Trophoblast cell (in vitro differentiated cells and primary cell): ENCODE measurements around the gene CCDC200.
A peak's percentile ranks its signal among the peaks of the same experiment; 100 is the strongest.
"Not testable (repeated sequence)": the region's sequence is repeated elsewhere in the genome, so short reads cannot be mapped to it uniquely, and the experiment has no call there.

Source experiments
- DNase-seq, 2 donors: peaks; one replicate each; pipeline ENCODE4 v3.0.0-alpha.2; 2016
- H2AFZ ChIP-seq: 2 replicates; pipeline ENCODE4 v1.6.1; 2013; ENCODE audit warnings: low read length, moderate library complexity, mild to moderate bottlenecking; ENCODE audit not compliant: insufficient read depth, poor library complexity
- H2AK5ac ChIP-seq: 2 replicates; pipeline ENCODE4 v1.6.1; 2013; ENCODE audit warnings: mild to moderate bottlenecking, low read length
- H2BK120ac ChIP-seq: 2 replicates; pipeline ENCODE4 v1.6.1; 2013; ENCODE audit warnings: low read length, mild to moderate bottlenecking, moderate library complexity; ENCODE audit not compliant: insufficient read depth, poor library complexity
- H2BK12ac ChIP-seq: 2 replicates; pipeline ENCODE4 v1.6.1; 2013; ENCODE audit warnings: mild to moderate bottlenecking, low read length, moderate library complexity
- H2BK5ac ChIP-seq: 2 replicates; pipeline ENCODE4 v1.6.1; 2013; ENCODE audit warnings: low read length, low read depth, moderate library complexity, mild to moderate bottlenecking; ENCODE audit not compliant: poor library complexity
- H3K14ac ChIP-seq: 2 replicates; pipeline ENCODE4 v1.6.1; 2013; ENCODE audit warnings: mild to moderate bottlenecking, low read length
- H3K18ac ChIP-seq: 2 replicates; pipeline ENCODE4 v1.6.1; 2013; ENCODE audit warnings: mild to moderate bottlenecking, low read length
- H3K23ac ChIP-seq: 2 replicates; pipeline ENCODE4 v1.6.1; 2013; ENCODE audit warnings: low read length
- H3K27ac ChIP-seq: 2 replicates; pipeline ENCODE4 v1.5.1; 2013; ENCODE audit warnings: low read depth, mild to moderate bottlenecking, inconsistent platforms, low read length, moderate library complexity
- H3K27me3 ChIP-seq: 2 replicates; pipeline ENCODE4 v1.6.1; 2013; ENCODE audit warnings: inconsistent platforms, mild to moderate bottlenecking, low read length, moderate library complexity; ENCODE audit not compliant: insufficient read depth
- H3K36me3 ChIP-seq, 2 experiments: 1 replicate in 1 of 2; 2 replicates in 1 of 2; pipeline ENCODE4 v1.6.1; 2013; ENCODE audit warnings: low read length in 2 of 2, mild to moderate bottlenecking in 2 of 2, moderate library complexity in 1 of 2; ENCODE audit not compliant: insufficient read depth in 2 of 2, control insufficient read depth in 1 of 2
- H3K4ac ChIP-seq: 2 replicates; pipeline ENCODE4 v1.6.1; 2013; ENCODE audit warnings: low read depth, mild to moderate bottlenecking, low read length, moderate library complexity
- H3K4me1 ChIP-seq, 2 experiments: 1 replicate in 1 of 2; 2 replicates in 1 of 2; pipeline ENCODE4 v1.6.1; 2013; ENCODE audit warnings: low read length in 2 of 2, mild to moderate bottlenecking in 2 of 2, moderate library complexity in 1 of 2; ENCODE audit not compliant: insufficient read depth in 2 of 2, control insufficient read depth in 1 of 2
- H3K4me2 ChIP-seq: 2 replicates; pipeline ENCODE4 v1.6.1; 2013; ENCODE audit warnings: inconsistent platforms, mild to moderate bottlenecking, low read length, moderate library complexity
- H3K4me3 ChIP-seq: 2 replicates; pipeline ENCODE4 v1.5.1; 2013; ENCODE audit warnings: mild to moderate bottlenecking, low read depth, low read length, inconsistent platforms
- H3K79me1 ChIP-seq: one replicate; pipeline ENCODE4 v1.6.1; 2013; ENCODE audit warnings: low read length
- H3K79me2 ChIP-seq: 2 replicates; pipeline ENCODE4 v1.6.1; 2013; ENCODE audit warnings: low read length, mild to moderate bottlenecking; ENCODE audit not compliant: control insufficient read depth, insufficient read depth, poor library complexity
- H3K9ac ChIP-seq: 2 replicates; pipeline ENCODE4 v1.6.1; 2013; ENCODE audit warnings: mild to moderate bottlenecking, low read length
- H3K9me3 ChIP-seq: 2 replicates; pipeline ENCODE4 v1.6.1; 2013; ENCODE audit warnings: low read depth, mild to moderate bottlenecking, control low read depth, inconsistent platforms, low read length; ENCODE audit not compliant: insufficient read depth
- H4K12ac ChIP-seq: 2 replicates; pipeline ENCODE4 v1.6.1; 2013; ENCODE audit warnings: low read depth, mild to moderate bottlenecking, low read length, moderate library complexity
- H4K8ac ChIP-seq: 2 replicates; pipeline ENCODE4 v1.6.1; 2013; ENCODE audit warnings: low read depth, mild to moderate bottlenecking, low read length, moderate library complexity
- H4K91ac ChIP-seq: one replicate; pipeline ENCODE4 v1.6.1; 2013; ENCODE audit warnings: low read depth, mild to moderate bottlenecking, low read length, moderate library complexity
- WGBS: extraction: QIAGEN DNeasy Blood & Tissue Kit; methylation state at CpG from one replicate; pipeline ENCODE4 v1.1.7; 2013; ENCODE audit warnings: missing lambda C conversion rate; ENCODE audit not compliant: insufficient read length, insufficient coverage; ENCODE audit errors: extremely low coverage; 5-methylcytosine and 5-hydroxymethylcytosine counted together

CCDC200 gene

DNA sequence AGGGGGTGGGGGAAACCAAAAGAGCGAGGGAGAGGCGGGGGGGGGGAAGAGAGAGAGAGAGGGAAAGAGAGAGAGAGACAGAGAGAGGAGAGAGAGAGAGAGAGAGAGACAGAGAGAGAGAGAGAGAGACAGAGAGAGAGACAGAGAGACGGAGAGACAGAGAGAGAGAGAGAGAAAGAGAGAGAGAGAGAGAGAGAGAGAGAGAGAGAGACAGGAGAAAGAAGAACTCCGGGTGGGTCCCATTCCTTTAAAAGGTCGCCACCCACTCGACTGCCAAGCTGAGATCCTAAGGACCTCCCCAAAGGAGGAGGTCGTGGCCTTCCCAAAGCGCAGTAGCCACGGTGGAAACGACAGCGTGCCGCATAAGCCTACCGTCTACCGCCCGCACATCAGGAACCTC lies 4.8 kb upstream of the CCDC200 start:
- not testable (repeated sequence) for H4K8ac ChIP-seq, H3K4me1 ChIP-seq, H4K12ac ChIP-seq, H3K4ac ChIP-seq, H3K27ac ChIP-seq, H3K23ac ChIP-seq, H2AK5ac ChIP-seq, H3K79me2 ChIP-seq, H2BK120ac ChIP-seq, H3K9me3 ChIP-seq, H3K9ac ChIP-seq, H2BK12ac ChIP-seq, H3K4me3 ChIP-seq, H3K79me1 ChIP-seq, H4K91ac ChIP-seq, H3K18ac ChIP-seq, H3K4me2 ChIP-seq, DNase-seq, H3K36me3 ChIP-seq, H2AFZ ChIP-seq, H2BK5ac ChIP-seq, H3K27me3 ChIP-seq, H3K14ac ChIP-seq
- WGBS = no CpG with 5 or more reads among the region's 15 CpGs

DNA sequence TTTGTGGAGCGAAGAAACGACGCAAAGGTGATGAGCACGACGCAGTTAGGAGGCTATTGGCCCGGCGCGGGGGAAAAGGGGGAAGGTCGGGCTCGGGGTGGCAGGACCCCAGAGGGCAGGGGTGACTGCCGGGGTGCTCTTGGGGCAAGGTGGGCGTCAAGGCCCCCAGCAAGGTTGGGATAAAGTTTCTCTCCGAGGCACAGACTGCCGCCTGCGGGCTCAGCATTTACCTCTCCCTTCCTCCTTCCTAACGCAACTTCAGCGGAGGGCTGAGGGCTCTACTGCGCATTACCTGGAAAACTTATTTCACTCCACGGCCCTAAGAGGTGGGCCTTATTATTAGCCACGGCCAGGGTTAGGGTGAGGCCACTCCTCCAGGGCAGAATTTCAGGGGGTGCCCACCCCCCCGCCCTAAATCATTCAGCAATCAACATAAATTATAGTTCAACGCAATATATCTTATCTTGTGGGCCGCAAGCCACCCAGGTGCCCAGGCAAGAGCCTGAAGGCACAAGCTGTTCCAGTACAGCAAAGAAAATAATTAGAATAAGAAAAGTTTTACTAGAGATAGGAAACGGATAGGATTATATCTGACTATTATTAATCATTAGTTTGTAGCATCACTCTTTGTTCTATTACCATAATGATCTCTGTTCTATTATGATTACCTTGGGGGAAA lies 3.7 kb upstream of the CCDC200 start:
- H2BK120ac ChIP-seq, DNase-seq, H3K27ac ChIP-seq, H2AK5ac ChIP-seq, H3K4me2 ChIP-seq, H3K4me3 ChIP-seq, H3K79me1 ChIP-seq, H3K23ac ChIP-seq, H3K18ac ChIP-seq, H4K8ac ChIP-seq, H3K27me3 ChIP-seq, H3K9me3 ChIP-seq, H4K91ac ChIP-seq, H3K9ac ChIP-seq, H2BK12ac ChIP-seq, H3K79me2 ChIP-seq, H3K4me1 ChIP-seq, H3K14ac ChIP-seq, H3K4ac ChIP-seq, H2BK5ac ChIP-seq, H3K36me3 ChIP-seq, H2AFZ ChIP-seq: not testable (repeated sequence)
- H4K12ac ChIP-seq = peak overlapping the region; percentile 91
- WGBS = no CpG with 5 or more reads among the region's 24 CpGs

DNA sequence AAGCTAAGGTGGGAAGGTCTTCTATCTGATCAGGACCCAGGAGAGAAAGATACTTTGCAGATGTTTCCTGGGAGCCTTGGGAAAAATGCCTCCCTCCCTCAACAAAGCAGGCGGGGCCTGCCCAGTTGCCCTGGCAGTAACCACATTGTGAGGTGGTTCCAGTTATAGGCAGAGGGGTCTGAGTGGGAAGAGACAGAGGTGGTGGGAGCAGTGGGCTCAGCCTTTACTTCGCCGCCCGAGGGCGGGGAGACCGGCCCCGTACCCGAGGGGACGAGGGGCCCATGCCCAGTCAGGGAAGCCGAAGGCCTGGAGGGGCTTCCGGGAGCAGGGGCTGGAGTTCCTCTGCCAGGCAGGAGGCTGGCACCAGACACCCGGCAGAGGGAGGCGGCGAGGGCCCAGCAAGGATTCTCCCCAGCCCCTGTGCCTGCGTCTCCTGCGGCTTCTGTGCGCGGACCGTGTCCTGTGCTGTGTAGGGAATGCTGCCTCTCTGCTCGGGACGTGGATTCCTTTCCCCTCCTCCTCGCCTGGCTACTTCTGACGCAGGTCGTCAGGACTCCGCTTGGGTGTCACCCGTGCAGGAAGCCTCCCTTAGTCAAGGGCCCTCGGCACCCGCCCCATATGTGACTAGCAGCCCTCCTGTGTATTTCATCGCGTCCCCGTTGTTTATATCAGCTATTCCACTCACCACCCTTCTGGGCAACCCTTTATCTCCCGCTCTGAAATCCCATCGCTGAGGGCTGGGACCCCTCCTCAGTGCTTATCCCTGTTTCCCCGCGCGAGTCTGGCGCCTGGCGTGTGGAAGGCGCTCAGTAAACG lies 3.0 kb upstream of the CCDC200 start:
- not testable (repeated sequence) for H4K12ac ChIP-seq, H3K4me3 ChIP-seq, H3K9ac ChIP-seq, H3K79me2 ChIP-seq, H3K23ac ChIP-seq, H3K4ac ChIP-seq, DNase-seq, H3K79me1 ChIP-seq, H4K8ac ChIP-seq, H3K27me3 ChIP-seq, H3K4me1 ChIP-seq, H2AK5ac ChIP-seq, H3K14ac ChIP-seq, H3K36me3 ChIP-seq, H2BK12ac ChIP-seq, H4K91ac ChIP-seq, H3K18ac ChIP-seq, H2AFZ ChIP-seq, H3K4me2 ChIP-seq, H3K9me3 ChIP-seq, H2BK5ac ChIP-seq, H2BK120ac ChIP-seq, H3K27ac ChIP-seq
- no CpG with 5 or more reads among the region's 40 CpGs for WGBS

DNA sequence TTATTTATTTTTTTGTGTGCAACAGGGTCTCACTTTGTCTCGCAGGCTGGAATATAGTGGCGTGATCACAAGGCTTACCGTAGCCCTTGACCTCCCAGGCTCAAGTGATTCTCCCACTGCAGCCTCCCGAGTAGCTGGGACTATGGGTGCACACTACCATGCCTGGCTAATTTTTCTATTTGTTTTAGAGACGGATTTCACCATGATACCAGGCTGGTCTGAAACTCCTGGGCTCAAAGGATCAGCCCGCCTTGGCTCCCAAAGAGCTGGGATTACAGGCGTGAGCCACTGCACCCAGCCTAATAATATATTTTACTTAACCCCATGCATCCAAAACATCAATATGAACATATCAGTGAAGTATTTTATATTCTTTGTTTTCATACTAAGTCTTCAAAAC lies 2.0 kb downstream of the CCDC200 start:
- no CpG with 5 or more reads among the region's 7 CpGs for WGBS
- no peak overlapping the region for H3K14ac ChIP-seq
- no peak overlapping the region for H3K9ac ChIP-seq
- no peak overlapping the region for H3K27ac ChIP-seq
- H2AK5ac ChIP-seq = no peak overlapping the region
- no peaks in the 10 kb centered on the region for H3K27me3 ChIP-seq
- no peak overlapping the region for H2BK12ac ChIP-seq
- H4K12ac ChIP-seq = no peak overlapping the region
- no peak overlapping the region for H2AFZ ChIP-seq
- H3K4me3 ChIP-seq = no peak overlapping the region
- no peak overlapping the region for H2BK120ac ChIP-seq
- H3K18ac ChIP-seq = no peak overlapping the region
- H4K91ac ChIP-seq = no peak overlapping the region
- no peak overlapping the region for H3K4ac ChIP-seq
- H3K4me1 ChIP-seq = no peaks in the 10 kb centered on the region
- H3K23ac ChIP-seq = no peak overlapping the region
- no peaks in the 10 kb centered on the region for H3K9me3 ChIP-seq
- H2BK5ac ChIP-seq = no peak overlapping the region
- no peaks in the 10 kb centered on the region for H3K79me1 ChIP-seq
- no peak overlapping the region for H4K8ac ChIP-seq
- DNase-seq = no peak
- no peak overlapping the region for H3K4me2 ChIP-seq
- H3K36me3 ChIP-seq = peaks cover 0 to 7% of the 10 kb centered on the region in 2 experiments
- H3K79me2 ChIP-seq = no peaks in the 10 kb centered on the region
